MM.1S (cell line): ENCODE measurements around the gene DAO.
"Not testable (repeated sequence)": the region's sequence is repeated elsewhere in the genome, so short reads cannot be mapped to it uniquely, and the experiment has no call there.

ENCODE experiments used
- DNase-seq: peaks from one replicate; pipeline ENCODE4 v3.0.0-alpha.2; 2015
- H2AFZ ChIP-seq: fragments of 300-600 bp; sonication (generic); 2 replicates; pipeline ENCODE4 v1.6.0; 2016; ENCODE audit warnings: antibody characterized with exemption, low read length
- H3F3A ChIP-seq: fragments of 300-600 bp; sonication (generic); 2 replicates; pipeline ENCODE4 v1.6.1; 2016; ENCODE audit warnings: mild to moderate bottlenecking, antibody characterized with exemption, low read length, moderate library complexity, mixed read lengths; ENCODE audit not compliant: insufficient read depth
- H3K27ac ChIP-seq: fragments of 300-600 bp; sonication (generic); 2 replicates; pipeline ENCODE4 v1.5.1; 2016; ENCODE audit warnings: mild to moderate bottlenecking, low read length
- H3K27me3 ChIP-seq: fragments of 300-600 bp; sonication (generic); replicated peaks from 2 replicates; pipeline ENCODE4 v1.6.0; 2016; ENCODE audit warnings: low read length; ENCODE audit not compliant: insufficient read depth
- H3K36me3 ChIP-seq: fragments of 300-600 bp; sonication (generic); replicated peaks from 2 replicates; pipeline ENCODE4 v1.6.1; 2016; ENCODE audit warnings: mild to moderate bottlenecking, low read length, mixed read lengths; ENCODE audit not compliant: insufficient read depth
- H3K4me1 ChIP-seq: fragments of 300-600 bp; sonication (generic); 2 replicates; pipeline ENCODE4 v1.6.1; 2016; ENCODE audit warnings: low read length, mixed read lengths
- H3K4me2 ChIP-seq: fragments of 300-600 bp; sonication (generic); 2 replicates; pipeline ENCODE4 v1.6.0; 2016; ENCODE audit warnings: low read depth, low read length
- H3K4me3 ChIP-seq: fragments of 300-600 bp; sonication (generic); 2 replicates; pipeline ENCODE4 v1.5.1; 2016; ENCODE audit warnings: low read length, mixed read lengths
- H3K79me2 ChIP-seq: fragments of 300-600 bp; sonication (generic); 2 replicates; pipeline ENCODE4 v1.6.1; 2016; ENCODE audit warnings: mixed run types, low read length, mixed read lengths
- H3K9ac ChIP-seq: fragments of 300-600 bp; sonication (generic); 2 replicates; pipeline ENCODE4 v1.6.1; 2016; ENCODE audit warnings: low read length, mixed read lengths
- H3K9me2 ChIP-seq: fragments of 300-600 bp; sonication (generic); replicated peaks from 2 replicates; pipeline ENCODE4 v1.6.1; 2016; ENCODE audit warnings: mild to moderate bottlenecking, low read length, mixed read lengths; ENCODE audit not compliant: insufficient read depth
- H3K9me3 ChIP-seq: fragments of 300-600 bp; sonication (generic); replicated peaks from 2 replicates; pipeline ENCODE4 v1.6.1; 2016; ENCODE audit warnings: mild to moderate bottlenecking, low read length, mixed read lengths; ENCODE audit not compliant: insufficient read depth
- H4K20me1 ChIP-seq: fragments of 300-600 bp; sonication (generic); 2 replicates; pipeline ENCODE4 v1.6.1; 2016; ENCODE audit warnings: mild to moderate bottlenecking, low read length, moderate library complexity, mixed read lengths; ENCODE audit not compliant: insufficient read depth
- EZH2 ChIP-seq: fragments of 300-600 bp; sonication (generic); optimal IDR thresholded peaks from 2 replicates; pipeline ENCODE3; 2017; ENCODE audit warnings: low read depth, mild to moderate bottlenecking, antibody characterized with exemption, low read length, mixed read lengths
- EZH2phosphoT487 ChIP-seq: fragments of 300-600 bp; sonication (generic); IDR thresholded peaks from 2 replicates; pipeline ENCODE4 v1.6.1; 2018; ENCODE audit warnings: antibody characterized with exemption, low read length
- TF ChIP-seq, protein P1 (sequence below): fragments of 300-600 bp; sonication (generic); IDR thresholded peaks from 2 replicates; pipeline ENCODE4 v1.5.1; 2016; ENCODE audit warnings: antibody characterized with exemption, low read length, mixed read lengths

The DAO gene

DNA sequence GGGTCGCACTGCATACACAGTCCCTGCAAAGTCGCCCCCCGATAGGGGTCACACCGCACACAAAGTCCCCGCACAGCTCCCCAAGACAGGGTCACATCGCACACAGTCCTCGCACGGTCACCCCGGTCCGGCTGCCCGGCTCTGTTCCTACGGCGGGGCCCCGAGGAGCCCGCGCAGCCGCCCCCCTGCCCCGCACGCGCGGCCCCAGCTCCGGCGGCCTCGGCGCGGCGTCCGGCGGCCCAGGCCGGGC is 22.8 kb upstream of the DAO start:
- peak overlapping the region; percentile 99 for H3K4me2 ChIP-seq
- no peaks in the 10 kb centered on the region for H3K36me3 ChIP-seq
- H3K27ac ChIP-seq: peak overlapping the region; percentile 42
- no peaks in the 10 kb centered on the region for H4K20me1 ChIP-seq
- no peaks in the 10 kb centered on the region for H3K9me2 ChIP-seq
- H3K4me3 ChIP-seq: peak overlapping the region; percentile 100
- peaks cover 3% of the 10 kb centered on the region; the same call in 1 of the 2 replicates for H3F3A ChIP-seq
- no peaks in the 10 kb centered on the region for H3K9me3 ChIP-seq
- DNase-seq: no peak
- peaks cover 19% of the 10 kb centered on the region for H3K4me1 ChIP-seq
- TF ChIP-seq, protein P1, sequence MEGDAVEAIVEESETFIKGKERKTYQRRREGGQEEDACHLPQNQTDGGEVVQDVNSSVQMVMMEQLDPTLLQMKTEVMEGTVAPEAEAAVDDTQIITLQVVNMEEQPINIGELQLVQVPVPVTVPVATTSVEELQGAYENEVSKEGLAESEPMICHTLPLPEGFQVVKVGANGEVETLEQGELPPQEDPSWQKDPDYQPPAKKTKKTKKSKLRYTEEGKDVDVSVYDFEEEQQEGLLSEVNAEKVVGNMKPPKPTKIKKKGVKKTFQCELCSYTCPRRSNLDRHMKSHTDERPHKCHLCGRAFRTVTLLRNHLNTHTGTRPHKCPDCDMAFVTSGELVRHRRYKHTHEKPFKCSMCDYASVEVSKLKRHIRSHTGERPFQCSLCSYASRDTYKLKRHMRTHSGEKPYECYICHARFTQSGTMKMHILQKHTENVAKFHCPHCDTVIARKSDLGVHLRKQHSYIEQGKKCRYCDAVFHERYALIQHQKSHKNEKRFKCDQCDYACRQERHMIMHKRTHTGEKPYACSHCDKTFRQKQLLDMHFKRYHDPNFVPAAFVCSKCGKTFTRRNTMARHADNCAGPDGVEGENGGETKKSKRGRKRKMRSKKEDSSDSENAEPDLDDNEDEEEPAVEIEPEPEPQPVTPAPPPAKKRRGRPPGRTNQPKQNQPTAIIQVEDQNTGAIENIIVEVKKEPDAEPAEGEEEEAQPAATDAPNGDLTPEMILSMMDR: no peak
- no peak for TF ChIP-seq EZH2phosphoT487
- peak overlapping the region; percentile 95 for H3K9ac ChIP-seq
- H2AFZ ChIP-seq: peak overlapping the region; percentile 76
- peaks cover 48% of the 10 kb centered on the region for H3K79me2 ChIP-seq
- H3K27me3 ChIP-seq: no peaks in the 10 kb centered on the region

- H3K9ac ChIP-seq: peak overlapping the region; percentile 67; the same call in 1 of the 2 replicates
- H3K9me2 ChIP-seq: no peaks in the 10 kb centered on the region
- H3K27ac ChIP-seq: no peak overlapping the region
- peak overlapping the region; percentile 60; the same call in 1 of the 2 replicates for H3K4me3 ChIP-seq
- peaks cover 6% of the 10 kb centered on the region; the same call in 1 of the 2 replicates for H3F3A ChIP-seq
- no peaks in the 10 kb centered on the region for H4K20me1 ChIP-seq
- peak overlapping the region; percentile 78; the same call in 1 of the 2 replicates for H2AFZ ChIP-seq
- H3K9me3 ChIP-seq: no peaks in the 10 kb centered on the region
- H3K4me1 ChIP-seq: peaks cover 23% of the 10 kb centered on the region
- H3K27me3 ChIP-seq: no peaks in the 10 kb centered on the region
- H3K36me3 ChIP-seq: no peaks in the 10 kb centered on the region
- TF ChIP-seq EZH2phosphoT487 (no peak), EZH2 (no peak)
- TF ChIP-seq, protein P1: no peak
- DNase-seq: no peak
- H3K79me2 ChIP-seq: peaks cover 36% of the 10 kb centered on the region
- H3K4me2 ChIP-seq: peak overlapping the region; percentile 58; the same call in 1 of the 2 replicates
These were observed 21.4 kb upstream of the DAO start for GRCh38 chr12:108858311-108859074.

DNA sequence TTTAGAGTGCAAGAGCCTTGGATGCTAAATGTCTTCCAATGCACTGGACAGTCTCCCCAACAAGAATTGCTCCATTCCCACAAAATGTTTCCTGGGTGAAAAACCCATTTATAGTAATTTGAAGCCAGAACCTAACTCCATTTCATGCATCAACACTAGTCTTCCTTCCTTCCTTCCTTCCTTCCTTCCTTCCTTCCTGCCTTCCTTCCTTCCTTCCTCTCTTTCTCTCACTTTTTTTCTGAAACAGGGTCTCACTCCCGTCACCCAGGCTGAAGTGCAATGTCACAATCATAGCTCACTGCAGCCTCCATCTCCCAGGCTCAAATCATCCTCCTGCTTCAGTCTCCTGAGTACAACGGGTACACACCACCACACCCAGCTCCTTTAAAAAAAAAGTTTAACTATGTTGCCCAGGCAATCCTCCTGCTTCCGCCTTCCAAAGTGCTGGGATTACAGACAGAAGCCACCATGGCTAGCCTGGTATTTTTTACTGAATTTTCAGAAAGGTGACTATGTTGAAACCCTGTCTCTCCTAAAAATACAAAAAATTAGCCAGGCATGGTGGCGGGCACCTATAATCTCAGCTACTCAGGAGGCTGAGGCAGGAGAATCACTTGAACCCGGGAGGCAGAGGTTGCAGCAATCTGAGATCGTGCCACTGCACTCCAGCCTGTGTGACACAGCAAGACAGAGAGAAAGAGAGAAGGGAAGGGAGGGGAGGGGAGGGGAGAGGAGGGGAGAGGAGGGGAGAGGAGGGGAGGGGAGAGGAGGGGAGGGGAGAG is 20.6 kb upstream of the DAO start:
- not testable (repeated sequence) for H3K36me3 ChIP-seq, H3K9me3 ChIP-seq, H3K27ac ChIP-seq, H3F3A ChIP-seq, H3K27me3 ChIP-seq, H3K9me2 ChIP-seq, H4K20me1 ChIP-seq, H2AFZ ChIP-seq, H3K4me3 ChIP-seq, H3K9ac ChIP-seq, DNase-seq, H3K4me2 ChIP-seq
- H3K4me1 ChIP-seq: peaks cover 23% of the 10 kb centered on the region
- peaks cover 28% of the 10 kb centered on the region for H3K79me2 ChIP-seq

DNA sequence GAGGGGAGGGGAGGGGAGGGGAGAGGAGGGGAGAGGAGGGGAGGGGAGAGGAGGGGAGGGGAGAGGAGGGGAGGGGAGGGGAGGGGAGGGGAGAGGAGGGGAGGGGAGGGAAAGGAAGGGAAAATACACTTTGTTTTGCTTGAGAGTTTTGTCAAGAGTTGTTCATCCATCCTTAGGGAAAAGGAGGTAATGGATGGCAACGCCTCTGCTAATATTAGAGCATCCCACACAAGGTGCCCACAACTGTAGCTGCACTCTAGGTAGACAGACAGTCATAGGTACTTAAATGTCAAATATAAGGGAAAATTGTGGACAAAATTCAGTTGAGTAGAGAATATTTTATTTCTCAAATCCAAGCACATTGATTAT is 20.0 kb upstream of the DAO start:
- Histone ChIP-seq H2AFZ (no peak overlapping the region), H3F3A (peaks cover 6% of the 10 kb centered on the region; the same call in 1 of the 2 replicates), H3K36me3 (no peaks in the 10 kb centered on the region), H4K20me1 (no peaks in the 10 kb centered on the region), H3K9ac (no peak overlapping the region), H3K9me3 (no peaks in the 10 kb centered on the region), H3K79me2 (peaks cover 22% of the 10 kb centered on the region), H3K4me2 (no peak overlapping the region), H3K9me2 (no peaks in the 10 kb centered on the region), H3K4me1 (peaks cover 23% of the 10 kb centered on the region), H3K27ac (no peak overlapping the region), H3K27me3 (no peaks in the 10 kb centered on the region), H3K4me3 (no peak overlapping the region)
- DNase-seq: no peak
- no peak for TF ChIP-seq EZH2
- TF ChIP-seq, protein P1: no peak
- TF ChIP-seq EZH2phosphoT487: no peak
